Endothelial cell of umbilical vein (primary cell): ENCODE measurements around the gene PHOX2B. TPM values are rescaled to one million over a fixed set of nuclear protein-coding genes. Genes with fewer than 3 reads are reported as not detected.
"Not testable (repeated sequence)": the region's sequence is repeated elsewhere in the genome, so short reads cannot be mapped to it uniquely, and the experiment has no call there.

Experiments used
- BruUV-seq: library from RNA; stranded (reverse); fragments of 400-500 nt; replicated peaks from 2 replicates; lab custom pipeline; 2021; lab: Mats Ljungman, UMichigan
- CTCF ChIA-PET: fragments of 300-600, 350-600 bp; sonication (Branson Sonifier 250); formaldehyde crosslinking; loops from one replicate; lab custom pipeline; 2021; ENCODE audit warnings: antibody characterized with exemption, inconsistent platforms; lab: Charles Lee
- POLR2A ChIA-PET: fragments of 300-600, 350-600 bp; sonication (Branson Sonifier 250); formaldehyde crosslinking; loops from one replicate; lab custom pipeline; 2021; ENCODE audit warnings: antibody characterized with exemption, inconsistent platforms; lab: Charles Lee
- DNase-seq: peaks from one replicate; pipeline ENCODE4 v3.0.0-alpha.2; 2011; ENCODE audit warnings: low read depth, low spot score
- FAIRE-seq: peaks from 2 replicates; lab custom pipeline; 2011; peaks lifted over from hg19 to GRCh38; lab: Jason Lieb, UNC
- H2AFZ ChIP-seq: 2 replicates; pipeline ENCODE4 v1.6.0; 2012; ENCODE audit warnings: low read depth, low read length, control low read depth, inconsistent platforms
- H3K27ac ChIP-seq: 2 replicates; pipeline ENCODE4 v1.5.1; 2011; ENCODE audit warnings: low read depth, mild to moderate bottlenecking, control low read depth, low read length, moderate library complexity; ENCODE audit not compliant: insufficient read depth
- H3K27me3 ChIP-seq, 2 experiments: 2 replicates each; pipeline versions ENCODE4 v1.6.0 to v1.6.1; 2011; ENCODE audit warnings: low read length in 2 of 2, mixed read lengths in 1 of 2; ENCODE audit not compliant: control insufficient read depth in 2 of 2, insufficient read depth in 2 of 2
- H3K36me3 ChIP-seq, 2 experiments: 2 replicates in 1 of 2; 3 replicates in 1 of 2; pipeline ENCODE4 v1.5.1; 2011; ENCODE audit warnings: low read length in 2 of 2, mild to moderate bottlenecking in 1 of 2, moderate library complexity in 1 of 2; ENCODE audit not compliant: control insufficient read depth in 2 of 2, insufficient read depth in 2 of 2; ENCODE audit errors: extremely low read depth in 1 of 2
- H3K4me1 ChIP-seq: 3 replicates; pipeline ENCODE4 v1.5.1; 2011; ENCODE audit warnings: mild to moderate bottlenecking, low read length; ENCODE audit not compliant: control insufficient read depth, insufficient read depth; ENCODE audit errors: extremely low read depth
- H3K4me2 ChIP-seq: 2 replicates; pipeline ENCODE4 v1.6.1; 2011; ENCODE audit warnings: low read length, control low read depth, mixed read lengths; ENCODE audit not compliant: insufficient read depth
- H3K4me3 ChIP-seq, 3 experiments: fragments of 200-600 bp in 1 of 3; sonication (generic), shearing (Covaris generic) in 1 of 3; replicated peaks in 1 of 3; 2 replicates each; pipeline ENCODE4 v1.5.1; 2011 to 2016; ENCODE audit warnings: control low read depth in 3 of 3, low read length in 3 of 3, mild to moderate bottlenecking in 2 of 3, inconsistent platforms in 1 of 3, low read depth in 1 of 3, moderate library complexity in 1 of 3; ENCODE audit not compliant: insufficient read depth in 1 of 3
- H3K79me2 ChIP-seq: 2 replicates; pipeline ENCODE4 v1.6.0; 2012; ENCODE audit warnings: low read length, inconsistent platforms; ENCODE audit not compliant: control insufficient read depth, insufficient read depth
- H3K9ac ChIP-seq: replicated peaks from 2 replicates; pipeline ENCODE3; 2011; ENCODE audit warnings: low read length, control low read depth; ENCODE audit not compliant: insufficient read depth; ENCODE audit errors: extremely low read depth
- H3K9me1 ChIP-seq: replicated peaks from 3 replicates; pipeline ENCODE4 v1.6.0; 2011; ENCODE audit warnings: mild to moderate bottlenecking, low read length; ENCODE audit not compliant: control insufficient read depth, insufficient read depth; ENCODE audit errors: extremely low read depth
- H3K9me3 ChIP-seq: replicated peaks from 2 replicates; pipeline ENCODE4 v1.5.1; 2012; ENCODE audit warnings: low read length, inconsistent platforms; ENCODE audit not compliant: control insufficient read depth, insufficient read depth
- H4K20me1 ChIP-seq: replicated peaks from 2 replicates; pipeline ENCODE3; 2011; ENCODE audit warnings: mild to moderate bottlenecking, low read length; ENCODE audit not compliant: control insufficient read depth, insufficient read depth; ENCODE audit errors: extremely low read depth
- EZH2 ChIP-seq: IDR thresholded peaks from 2 replicates; pipeline ENCODE4 v1.6.1; 2012; ENCODE audit warnings: borderline replicate concordance, low read depth, mild to moderate bottlenecking, moderate library complexity, low read length, inconsistent platforms; ENCODE audit not compliant: severe bottlenecking
- FOS ChIP-seq: IDR thresholded peaks from 2 replicates; pipeline ENCODE4 v1.6.1; 2011; ENCODE audit warnings: mild to moderate bottlenecking, low read length, moderate library complexity, borderline replicate concordance; ENCODE audit not compliant: insufficient read depth
- POLR2AphosphoS5 ChIP-seq: IDR thresholded peaks from 2 replicates; pipeline ENCODE4 v1.6.1; 2012; ENCODE audit warnings: low read depth, mild to moderate bottlenecking, control low read depth, low read length, moderate library complexity; ENCODE audit not compliant: insufficient read depth
- dilution Hi-C: fragments of 300-500 bp; cut with MboI; formaldehyde crosslinking; loops from one replicate; pipeline ENCODE4 v1.15.0; 2019; ENCODE audit warnings: low sequenced_read_pairs; ENCODE audit not compliant: extremely low pct_ligation_motif_present
- intact Hi-C: fragments of 100-400 bp; cut with micrococcal nuclease; formaldehyde crosslinking; loops from one replicate; pipeline ENCODE4 v1.10.0; 2022
- polyA plus RNA-seq, 4 experiments: library from polyadenylated mRNA; depleted of rRNA in 3 of 4; stranded (reverse) in 3 of 4; unstranded in 1 of 4; fragments of >200 nt; gene quantifications; 2 replicates each; pipeline versions ENCODE4 v1.2.1 to v1.2.3, GENCODE V29; 2011 to 2012; ENCODE audit warnings: missing spikeins in 1 of 4
- total RNA-seq: library from RNA; stranded (reverse); gene quantifications from 2 replicates; pipeline ENCODE4 v1.2.3, GENCODE V29; 2021

The PHOX2B gene
- total and polyA plus RNA-seq, 2 donors (not counting 3 experiments of a cell fraction or from before 2014, with no cell fraction given), result not detected

GRCh38 chr4:41741354-41741753, 7.2 kb downstream of the PHOX2B start:
- POLR2A ChIA-PET, result no interaction called here
- FAIRE-seq, result no peak

GRCh38 chr4:41737491-41737890, 11.0 kb downstream of the PHOX2B start:
- H3K4me2 ChIP-seq, H4K20me1 ChIP-seq, H3K79me2 ChIP-seq, POLR2A ChIA-PET, CTCF ChIA-PET, H3K27ac ChIP-seq, H3K36me3 ChIP-seq, H3K9me1 ChIP-seq, DNase-seq, FAIRE-seq, H3K4me3 ChIP-seq, H3K4me1 ChIP-seq, intact Hi-C loops, H3K9me3 ChIP-seq, H2AFZ ChIP-seq, H3K9ac ChIP-seq, dilution Hi-C loops, BruUV-seq: not testable (repeated sequence)
- H3K27me3 ChIP-seq, result peaks cover 16 to 33% of the 10 kb centered on the region in 2 experiments

More at GRCh38 chr4:41741354-41741753, 7.2 kb downstream of the PHOX2B start:
- Histone ChIP-seq H3K36me3 (no peaks in the 10 kb centered on the region), H3K4me3 (no peak overlapping the region), H3K9me3 (no peaks in the 10 kb centered on the region), H3K27ac (no peak overlapping the region), H3K4me1 (no peaks in the 10 kb centered on the region), H3K4me2 (no peak overlapping the region), H4K20me1 (no peaks in the 10 kb centered on the region), H2AFZ (no peak overlapping the region), H3K9me1 (no peaks in the 10 kb centered on the region), H3K27me3 (peaks cover 46 to 59% of the 10 kb centered on the region in 2 experiments), H3K9ac (no peak overlapping the region), H3K79me2 (no peaks in the 10 kb centered on the region)
- TF ChIP-seq EZH2, result no peak
- TF ChIP-seq FOS, result no peak
- no peak for TF ChIP-seq POLR2AphosphoS5
- intact Hi-C loops (no loop called here), dilution Hi-C loops (no loop called here)
- no TSS peak for BruUV-seq
- DNase-seq, result no peak
- CTCF ChIA-PET, result no interaction called here
